H9 (cell line): ENCODE results near the gene CAMK2B. TPM values are rescaled to one million over a fixed set of nuclear protein-coding genes. Genes with fewer than 3 reads are reported as not detected.

Experiments
- DNase-seq: peaks from one replicate; pipeline ENCODE4 v3.0.0-alpha.2; 2017
- H2AFZ ChIP-seq: one replicate; pipeline ENCODE4 v1.6.1; 2013; ENCODE audit warnings: mild to moderate bottlenecking, low read length, control low read depth, moderate library complexity
- H2AK5ac ChIP-seq: 2 replicates; pipeline ENCODE4 v1.6.1; 2013; ENCODE audit warnings: low read length, control low read depth, mixed read lengths; ENCODE audit not compliant: insufficient read length
- H2BK120ac ChIP-seq: one replicate; pipeline ENCODE4 v1.6.1; 2013; ENCODE audit warnings: low read depth, mild to moderate bottlenecking, low read length, control low read depth, inconsistent platforms; ENCODE audit not compliant: poor library complexity, severe bottlenecking
- H2BK12ac ChIP-seq: 2 replicates; pipeline ENCODE4 v1.6.1; 2013; ENCODE audit warnings: low read length, control low read depth, mixed read lengths, low read depth; ENCODE audit not compliant: insufficient read length
- H2BK15ac ChIP-seq: 2 replicates; pipeline ENCODE4 v1.6.1; 2013; ENCODE audit warnings: low read depth, low read length, control low read depth
- H2BK20ac ChIP-seq: one replicate; pipeline ENCODE4 v1.6.1; 2013; ENCODE audit warnings: low read depth, mild to moderate bottlenecking, low read length, control low read depth, inconsistent platforms; ENCODE audit not compliant: poor library complexity, severe bottlenecking
- H2BK5ac ChIP-seq: 2 replicates; pipeline ENCODE4 v1.6.1; 2013; ENCODE audit warnings: low read length, control low read depth, mixed read lengths; ENCODE audit not compliant: insufficient read length
- H3K14ac ChIP-seq: 2 replicates; pipeline ENCODE4 v1.6.1; 2013; ENCODE audit warnings: low read length, control low read depth; ENCODE audit not compliant: insufficient read depth
- H3K18ac ChIP-seq: 2 replicates; pipeline ENCODE4 v1.6.1; 2013; ENCODE audit warnings: low read depth, mild to moderate bottlenecking, mixed read lengths, low read length, control low read depth; ENCODE audit not compliant: insufficient read length
- H3K23ac ChIP-seq: 2 replicates; pipeline ENCODE4 v1.6.1; 2013; ENCODE audit warnings: low read length, control low read depth, mixed read lengths, low read depth; ENCODE audit not compliant: insufficient read length
- H3K23me2 ChIP-seq: 2 replicates; pipeline ENCODE4 v1.6.1; 2013; ENCODE audit warnings: low read depth, mild to moderate bottlenecking, mixed read lengths, low read length, control low read depth; ENCODE audit not compliant: insufficient read length, poor library complexity, severe bottlenecking
- H3K27ac ChIP-seq: 2 replicates; pipeline ENCODE4 v1.5.1; 2013; ENCODE audit warnings: low read length, control low read depth, mixed read lengths, low read depth; ENCODE audit not compliant: insufficient read length
- H3K27me3 ChIP-seq: 2 replicates; pipeline ENCODE4 v1.6.1; 2013; ENCODE audit warnings: low read length, control low read depth, inconsistent platforms; ENCODE audit not compliant: insufficient read depth
- H3K4ac ChIP-seq: 2 replicates; pipeline ENCODE4 v1.6.1; 2013; ENCODE audit warnings: low read depth, mild to moderate bottlenecking, control low read depth, inconsistent platforms, low read length, moderate library complexity
- H3K4me1 ChIP-seq: 2 replicates; pipeline ENCODE4 v1.6.1; 2013; ENCODE audit warnings: low read length, control low read depth, inconsistent platforms; ENCODE audit not compliant: insufficient read depth
- H3K4me2 ChIP-seq: 2 replicates; pipeline ENCODE4 v1.6.1; 2013; ENCODE audit warnings: low read length, control low read depth, mixed read lengths; ENCODE audit not compliant: insufficient read length, insufficient read depth
- H3K56ac ChIP-seq: 2 replicates; pipeline ENCODE4 v1.6.1; 2013; ENCODE audit warnings: low read depth, mild to moderate bottlenecking, mixed read lengths, low read length, control low read depth; ENCODE audit not compliant: insufficient read length
- H3K79me1 ChIP-seq: 2 replicates; pipeline ENCODE4 v1.6.1; 2013; ENCODE audit warnings: low read depth, mild to moderate bottlenecking, moderate library complexity, low read length, control low read depth, inconsistent platforms; ENCODE audit not compliant: insufficient read depth, poor library complexity, severe bottlenecking
- H3K79me2 ChIP-seq: 2 replicates; pipeline ENCODE4 v1.6.1; 2013; ENCODE audit warnings: low read length, control low read depth, inconsistent platforms; ENCODE audit not compliant: insufficient read depth
- H3K9ac ChIP-seq: 2 replicates; pipeline ENCODE4 v1.6.1; 2013; ENCODE audit warnings: low read length, control low read depth, mixed read lengths; ENCODE audit not compliant: insufficient read length; ENCODE audit errors: extremely low read depth
- H3K9me3 ChIP-seq: one replicate; pipeline ENCODE4 v1.6.1; 2013; ENCODE audit warnings: low read depth, low read length, inconsistent platforms; ENCODE audit not compliant: control insufficient read depth
- H3T11ph ChIP-seq: one replicate; pipeline ENCODE4 v1.6.1; 2013; ENCODE audit warnings: mild to moderate bottlenecking, low read length, control low read depth, inconsistent platforms
- H4K20me1 ChIP-seq: one replicate; pipeline ENCODE4 v1.6.1; 2013; ENCODE audit not compliant: control insufficient read depth, insufficient read length, insufficient read depth
- H4K5ac ChIP-seq: 2 replicates; pipeline ENCODE4 v1.6.1; 2013; ENCODE audit warnings: low read depth, mild to moderate bottlenecking, mixed read lengths, low read length, control low read depth; ENCODE audit not compliant: insufficient read length
- H4K8ac ChIP-seq: replicated peaks from 2 replicates; pipeline ENCODE4 v1.6.1; 2013; ENCODE audit warnings: low read length, control low read depth, mixed read lengths, low read depth; ENCODE audit not compliant: insufficient read length
- H4K91ac ChIP-seq: 2 replicates; pipeline ENCODE4 v1.6.1; 2013; ENCODE audit warnings: low read depth, mild to moderate bottlenecking, moderate library complexity, mixed read lengths, low read length, control low read depth; ENCODE audit not compliant: insufficient read length
- H3K27ac Mint-ChIP-seq, 3 experiments: 2 replicates in 2 of 3; 3 replicates in 1 of 3; pipeline ENCODE4 v1.8.0; 2020 to 2021; ENCODE audit warnings: mixed read lengths in 3 of 3, mild to moderate bottlenecking in 1 of 3, moderate library complexity in 1 of 3
- H3K27me3 Mint-ChIP-seq: 2 replicates; pipeline ENCODE4 v1.8.0; 2021; ENCODE audit warnings: low read depth, mild to moderate bottlenecking, moderate library complexity, mixed read lengths
- H3K36me3 Mint-ChIP-seq, 3 experiments: 2 replicates in 2 of 3; 3 replicates in 1 of 3; pipeline ENCODE4 v1.8.0; 2020 to 2021; ENCODE audit warnings: low read depth in 3 of 3, mixed read lengths in 3 of 3; ENCODE audit not compliant: insufficient read depth in 1 of 3
- H3K4me1 Mint-ChIP-seq, 2 experiments: 2 replicates each; pipeline ENCODE4 v1.8.0; 2020; ENCODE audit warnings: mixed read lengths in 2 of 2
- H3K4me3 Mint-ChIP-seq, 2 experiments: 2 replicates in 1 of 2; 3 replicates in 1 of 2; pipeline ENCODE4 v1.8.0; 2020 to 2021; ENCODE audit warnings: mild to moderate bottlenecking in 2 of 2, mixed read lengths in 2 of 2, moderate library complexity in 1 of 2
- H3K9me3 Mint-ChIP-seq, 2 experiments: 2 replicates in 1 of 2; 3 replicates in 1 of 2; pipeline ENCODE4 v1.8.0; 2020; ENCODE audit warnings: mild to moderate bottlenecking in 2 of 2, mixed read lengths in 2 of 2, moderate library complexity in 1 of 2
- CTCF ChIP-seq: fragments of 200-600 bp; sonication (generic); conservative IDR thresholded peaks from 3 replicates; pipeline ENCODE4 v1.8.0; 2021; ENCODE audit warnings: antibody characterized with exemption, mild to moderate bottlenecking
- WGBS: extraction: QIAGEN DNeasy Blood & Tissue Kit; methylation state at CpG from one replicate; pipeline ENCODE4 v1.1.7; 2013; ENCODE audit warnings: missing lambda C conversion rate, low lambda C conversion rate, mixed read lengths; ENCODE audit not compliant: insufficient read length; ENCODE audit errors: extremely low coverage; 5-methylcytosine and 5-hydroxymethylcytosine counted together
- total RNA-seq: library from RNA; stranded (reverse); gene quantifications from 2 replicates; pipeline ENCODE4 v1.2.1, GENCODE V29; 2021

CAMK2B gene
- total RNA-seq, 1 experiment from 2014 or later, result 0.17 TPM

- TF ChIP-seq CTCF, result no peak
- Mint-ChIP-seq H3K4me3 (no peak overlapping the region), H3K36me3 (peaks cover 34 to 68% (median 65%) of the 10 kb centered on the region in 3 experiments), H3K27me3 (no peaks in the 10 kb centered on the region), H3K4me1 (peaks cover 8 to 19% of the 10 kb centered on the region in 2 experiments), H3K9me3 (no peaks in the 10 kb centered on the region), H3K27ac (no peak overlapping the region)
- H3K4me1 ChIP-seq, result no peaks in the 10 kb centered on the region
- WGBS, result no CpG with 5 or more reads among the region's 5 CpGs
- H2AFZ ChIP-seq, result no peak overlapping the region
- H3K4ac ChIP-seq, result no peak overlapping the region
- no peak overlapping the region for H3K9ac ChIP-seq
- H3K27ac ChIP-seq, result no peak overlapping the region
- no peak overlapping the region for H2BK5ac ChIP-seq
- H2BK15ac ChIP-seq, result no peak overlapping the region
- H3K4me2 ChIP-seq, result no peak overlapping the region
- H3K23me2 ChIP-seq, result no peaks in the 10 kb centered on the region
- no peak for DNase-seq
- no peak overlapping the region for H4K8ac ChIP-seq
- no peak overlapping the region for H3T11ph ChIP-seq
- no peaks in the 10 kb centered on the region for H3K9me3 ChIP-seq
- no peak overlapping the region for H4K91ac ChIP-seq
- H2BK120ac ChIP-seq, result no peak overlapping the region
- no peak overlapping the region for H3K23ac ChIP-seq
- H3K56ac ChIP-seq, result no peak overlapping the region
- H2AK5ac ChIP-seq, result no peak overlapping the region
- no peaks in the 10 kb centered on the region for H3K79me1 ChIP-seq
- H4K5ac ChIP-seq, result no peak overlapping the region
- H3K79me2 ChIP-seq, result no peaks in the 10 kb centered on the region
- no peak overlapping the region for H3K14ac ChIP-seq
- no peak overlapping the region for H2BK20ac ChIP-seq
- H3K18ac ChIP-seq, result no peak overlapping the region
- H3K27me3 ChIP-seq, result no peaks in the 10 kb centered on the region
- H2BK12ac ChIP-seq, result no peak overlapping the region
- H4K20me1 ChIP-seq, result no peaks in the 10 kb centered on the region
Observed at GRCh38 chr7:44210107-44210506, 115.3 kb downstream of the CAMK2B start.
